LNCAP (cell line): ENCODE data around the gene TGFBI.

Experiments used
- TF ChIP-seq, protein P1 (sequence below): fragments of 450-650 bp; IDR thresholded peaks from 2 replicates; pipeline ENCODE4 v1.5.1; 2017; ENCODE audit warnings: mild to moderate bottlenecking

Gene TGFBI

DNA sequence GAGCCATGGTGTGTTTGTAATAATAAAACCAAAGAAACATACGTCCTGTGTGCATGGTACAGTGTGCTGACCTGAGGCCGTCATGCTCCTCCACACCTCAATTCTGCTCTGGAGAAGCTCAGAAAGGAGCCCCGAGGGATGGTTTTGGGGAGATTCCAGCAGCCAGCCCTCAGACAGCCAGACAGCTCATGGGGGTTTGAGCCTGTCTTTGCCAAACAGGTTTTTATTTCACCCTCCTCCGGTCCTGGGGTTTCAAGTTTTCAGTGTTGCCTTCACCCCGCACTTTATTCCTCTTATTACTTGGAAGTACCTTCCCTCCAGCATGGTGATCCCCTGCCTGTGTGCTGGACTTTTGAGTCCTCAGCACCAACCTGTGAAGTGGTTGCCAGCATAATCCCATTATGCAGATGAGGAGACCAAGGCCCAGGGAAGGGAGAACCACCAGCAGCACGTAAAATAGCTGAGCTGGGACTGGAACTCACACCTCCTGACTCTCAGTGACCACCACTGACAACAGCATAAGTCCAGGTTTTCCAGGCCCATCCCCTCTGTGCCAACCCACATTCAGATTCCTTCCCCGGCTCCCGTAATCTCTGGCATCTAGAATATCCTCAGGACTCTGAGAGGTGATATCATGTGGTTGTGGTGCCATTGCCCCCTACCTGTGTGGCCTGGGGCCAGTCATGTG is 35.1 kb downstream of the TGFBI start:
- TF ChIP-seq, protein P1, sequence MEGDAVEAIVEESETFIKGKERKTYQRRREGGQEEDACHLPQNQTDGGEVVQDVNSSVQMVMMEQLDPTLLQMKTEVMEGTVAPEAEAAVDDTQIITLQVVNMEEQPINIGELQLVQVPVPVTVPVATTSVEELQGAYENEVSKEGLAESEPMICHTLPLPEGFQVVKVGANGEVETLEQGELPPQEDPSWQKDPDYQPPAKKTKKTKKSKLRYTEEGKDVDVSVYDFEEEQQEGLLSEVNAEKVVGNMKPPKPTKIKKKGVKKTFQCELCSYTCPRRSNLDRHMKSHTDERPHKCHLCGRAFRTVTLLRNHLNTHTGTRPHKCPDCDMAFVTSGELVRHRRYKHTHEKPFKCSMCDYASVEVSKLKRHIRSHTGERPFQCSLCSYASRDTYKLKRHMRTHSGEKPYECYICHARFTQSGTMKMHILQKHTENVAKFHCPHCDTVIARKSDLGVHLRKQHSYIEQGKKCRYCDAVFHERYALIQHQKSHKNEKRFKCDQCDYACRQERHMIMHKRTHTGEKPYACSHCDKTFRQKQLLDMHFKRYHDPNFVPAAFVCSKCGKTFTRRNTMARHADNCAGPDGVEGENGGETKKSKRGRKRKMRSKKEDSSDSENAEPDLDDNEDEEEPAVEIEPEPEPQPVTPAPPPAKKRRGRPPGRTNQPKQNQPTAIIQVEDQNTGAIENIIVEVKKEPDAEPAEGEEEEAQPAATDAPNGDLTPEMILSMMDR: no peak

- TF ChIP-seq, protein P1: peak; percentile 36
These were observed 35.7 kb downstream of the TGFBI start for GRCh38 chr5:136064510-136064909.

DNA sequence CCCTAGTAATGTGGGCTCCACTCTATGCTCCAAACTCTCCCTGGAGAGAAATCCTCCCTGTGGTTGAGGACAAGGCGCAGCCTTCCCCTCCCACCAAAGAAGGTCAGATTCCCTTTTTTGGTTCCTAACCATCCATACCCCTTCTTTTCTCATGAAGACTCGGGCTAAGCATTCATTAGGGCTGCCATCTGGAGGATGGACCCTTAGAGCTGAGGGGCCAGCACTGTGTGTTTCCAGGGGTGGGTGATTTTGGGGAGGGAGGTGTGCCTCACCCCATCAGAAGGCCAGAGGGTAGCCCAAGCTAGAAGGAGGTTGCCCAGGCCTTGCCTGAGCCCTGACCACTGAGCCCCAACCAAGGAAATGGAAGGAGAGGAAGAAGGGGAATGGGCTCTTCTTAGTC is 36.8 kb downstream of the TGFBI start:
- TF ChIP-seq, protein P1: no peak

DNA sequence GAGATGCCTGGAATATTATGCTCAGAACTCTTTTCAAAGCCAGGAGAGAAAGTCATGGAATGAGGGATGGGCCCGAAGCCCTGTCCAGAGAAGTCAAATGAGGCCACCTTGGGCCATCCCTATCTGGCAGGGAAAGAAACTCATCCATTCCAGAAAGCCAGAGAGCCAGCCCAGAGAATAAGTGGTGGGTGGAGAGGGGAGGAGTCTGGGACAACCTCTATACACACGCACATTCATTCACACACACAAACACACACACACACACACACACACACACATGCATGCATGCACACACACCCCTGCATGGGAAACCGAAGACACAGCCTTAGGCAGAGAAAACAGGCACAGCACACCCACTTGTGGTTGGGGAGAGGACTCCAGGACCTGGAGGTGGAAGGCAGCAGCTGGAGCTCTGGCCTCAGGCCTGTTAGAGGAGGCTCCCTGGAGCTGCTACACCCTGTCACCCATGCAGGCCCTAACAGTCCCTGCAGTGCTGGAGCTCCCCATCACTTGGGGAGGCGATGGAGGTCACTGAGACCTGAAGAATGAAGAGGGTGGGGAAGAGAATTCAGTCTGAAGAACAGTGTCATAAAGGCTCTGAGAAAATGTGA is 38.0 kb downstream of the TGFBI start:
- TF ChIP-seq, protein P1: no peak

GRCh38 chr5:136067422-136067821 is 38.6 kb downstream of the TGFBI start:
- TF ChIP-seq, protein P1: no peak

DNA sequence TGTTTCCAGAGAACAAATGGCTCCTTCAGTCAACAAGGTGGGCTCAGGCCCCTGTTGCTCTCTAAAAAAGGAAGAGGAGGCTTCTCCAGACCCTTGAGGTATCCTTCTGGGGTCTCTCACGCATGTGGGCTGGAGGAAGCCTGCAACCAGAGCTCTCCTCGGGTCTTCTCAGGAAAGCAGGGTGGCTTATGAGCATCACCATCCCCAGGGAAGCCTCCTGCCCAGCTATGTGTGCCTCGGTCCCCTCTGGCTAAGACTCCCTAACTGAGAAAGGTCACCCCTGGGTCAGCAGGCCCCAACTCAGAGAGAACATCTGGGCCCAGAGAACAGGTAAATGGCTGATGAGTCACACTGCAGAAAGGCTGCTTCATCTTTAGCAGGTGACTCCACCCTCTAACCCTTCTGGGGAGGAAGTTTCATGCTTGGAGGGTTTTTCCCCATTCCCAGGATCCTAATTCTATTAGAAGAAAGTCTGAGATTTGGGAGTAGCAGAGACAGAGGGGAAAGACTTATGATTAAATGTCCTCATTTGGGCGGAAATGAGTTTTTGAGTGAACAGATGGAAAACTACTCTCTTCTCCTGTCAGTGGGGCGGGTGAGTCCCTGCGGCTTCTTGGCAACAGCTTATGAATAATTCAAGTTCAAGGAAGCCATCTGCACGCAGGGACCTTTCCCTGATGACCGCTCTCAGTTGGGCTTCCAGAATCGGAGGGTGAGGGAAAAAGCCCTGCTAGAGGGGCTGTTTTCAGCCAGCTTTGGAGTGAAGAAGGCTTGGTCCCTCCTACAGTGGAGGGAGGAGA is 41.9 kb downstream of the TGFBI start:
- TF ChIP-seq, protein P1: no peak

GRCh38 chr5:136073714-136074529 is 45.1 kb downstream of the TGFBI start:
- TF ChIP-seq, protein P1: no peak
